Measurements from ENCODE around the gene KCNJ12. TPM values are rescaled to one million over a fixed set of nuclear protein-coding genes. Genes with fewer than 3 reads are reported as not detected.
"Not testable (repeated sequence)": the region's sequence is repeated elsewhere in the genome, so short reads cannot be mapped to it uniquely, and the experiment has no call there.

The KCNJ12 gene
- total and polyA plus RNA-seq, 2 of the 4 experiments (the other 2 are of a cell fraction), result under 0.01 to 0.10 TPM

GRCh38 chr17:21410371-21410770 lies 34.2 kb downstream of the KCNJ12 start:
- H3K4me1 ChIP-seq (ENCODE audit: control insufficient read depth, insufficient read depth, low read length); in situ Hi-C loops (cut with MboI; ENCODE audit: low sequenced_read_pairs); H2AK9ac ChIP-seq (replicated peaks; ENCODE audit: low read depth, low read length, poor library complexity); dilution Hi-C loops (cut with HindIII; ENCODE audit: low sequenced_read_pairs, unreplicated experiment); H3K14ac ChIP-seq (replicated peaks; ENCODE audit: low read depth, low read length); H2AFZ ChIP-seq (replicated peaks; ENCODE audit: low read length, poor library complexity); CTCF ChIA-PET; BruUV-seq (replicated peaks); H3K27ac ChIP-seq (ENCODE audit: insufficient read depth, low read length); H3K9me1 ChIP-seq (ENCODE audit: insufficient read depth, low read length); H2BK5ac ChIP-seq (ENCODE audit: low read depth, low read length, poor library complexity, severe bottlenecking); H3K9ac ChIP-seq (ENCODE audit: low read depth, low read length); H2BK120ac ChIP-seq (ENCODE audit: low read depth, low read length); H4K91ac ChIP-seq (ENCODE audit: insufficient read depth, low read depth, low read length); H3K79me1 ChIP-seq (ENCODE audit: low read depth in 1 of 2, low read length in 2 of 2); H3K18ac ChIP-seq (ENCODE audit: low read depth, low read length); H3K27me3 ChIP-seq (ENCODE audit: control insufficient read depth, insufficient read depth, low read length); intact Hi-C loops (cut with micrococcal nuclease); H4K8ac ChIP-seq (ENCODE audit: low read depth in 2 of 2, low read length in 2 of 2); H3K4me3 ChIP-seq (ENCODE audit: insufficient read depth, low read depth, low read length); ATAC-seq (ENCODE audit: low read depth); H3K23ac ChIP-seq (ENCODE audit: low read depth, low read length); H4K5ac ChIP-seq (ENCODE audit: low read depth, low read length); H3K56ac ChIP-seq (ENCODE audit: extremely low read depth, insufficient read depth, low read length); H3K4me2 ChIP-seq (ENCODE audit: low read depth, low read length); H3K9me3 ChIP-seq (ENCODE audit: control insufficient read depth, insufficient read depth, low read length); H2AK5ac ChIP-seq (ENCODE audit: low read depth, low read length); H2BK15ac ChIP-seq (ENCODE audit: low read depth, low read length); H3K36me3 ChIP-seq (ENCODE audit: control insufficient read depth, insufficient read depth, low read length); DNase-seq; H3K4ac ChIP-seq (ENCODE audit: low read depth, low read length); H4K20me1 ChIP-seq (ENCODE audit: insufficient read depth, low read length); POLR2A ChIA-PET (ENCODE audit: unreplicated experiment); H2BK20ac ChIP-seq (ENCODE audit: low read depth, low read length): not testable (repeated sequence)
- WGBS, 2 experiments (ENCODE audit: extremely low coverage in 2 of 2, insufficient read length in 1 of 2), result no CpG with 5 or more reads among the region's 9 CpGs

- H4K20me1 ChIP-seq (ENCODE audit: insufficient read depth, low read length); H4K91ac ChIP-seq (ENCODE audit: insufficient read depth, low read depth, low read length); H3K4me3 ChIP-seq (ENCODE audit: insufficient read depth, low read depth, low read length); H2AK9ac ChIP-seq (replicated peaks; ENCODE audit: low read depth, low read length, poor library complexity); H3K56ac ChIP-seq (ENCODE audit: extremely low read depth, insufficient read depth, low read length); H3K4me1 ChIP-seq (ENCODE audit: control insufficient read depth, insufficient read depth, low read length); H3K27me3 ChIP-seq (ENCODE audit: control insufficient read depth, insufficient read depth, low read length); H3K9me1 ChIP-seq (ENCODE audit: insufficient read depth, low read length); intact Hi-C loops (cut with micrococcal nuclease); H2AK5ac ChIP-seq (ENCODE audit: low read depth, low read length); H3K4me2 ChIP-seq (ENCODE audit: low read depth, low read length); H3K23ac ChIP-seq (ENCODE audit: low read depth, low read length); H2BK5ac ChIP-seq (ENCODE audit: low read depth, low read length, poor library complexity, severe bottlenecking); ATAC-seq (ENCODE audit: low read depth); H2AFZ ChIP-seq (replicated peaks; ENCODE audit: low read length, poor library complexity); H3K9me3 ChIP-seq (ENCODE audit: control insufficient read depth, insufficient read depth, low read length); H4K8ac ChIP-seq (ENCODE audit: low read depth in 2 of 2, low read length in 2 of 2); POLR2A ChIA-PET (ENCODE audit: unreplicated experiment); H2BK120ac ChIP-seq (ENCODE audit: low read depth, low read length); DNase-seq; dilution Hi-C loops (cut with HindIII; ENCODE audit: low sequenced_read_pairs, unreplicated experiment); H3K27ac ChIP-seq (ENCODE audit: insufficient read depth, low read length); H2BK20ac ChIP-seq (ENCODE audit: low read depth, low read length); H3K18ac ChIP-seq (ENCODE audit: low read depth, low read length); H3K14ac ChIP-seq (replicated peaks; ENCODE audit: low read depth, low read length); H3K79me1 ChIP-seq (ENCODE audit: low read depth in 1 of 2, low read length in 2 of 2); in situ Hi-C loops (cut with MboI; ENCODE audit: low sequenced_read_pairs); H3K36me3 ChIP-seq (ENCODE audit: control insufficient read depth, insufficient read depth, low read length); H2BK15ac ChIP-seq (ENCODE audit: low read depth, low read length); H3K4ac ChIP-seq (ENCODE audit: low read depth, low read length); CTCF ChIA-PET; H3K9ac ChIP-seq (ENCODE audit: low read depth, low read length); H4K5ac ChIP-seq (ENCODE audit: low read depth, low read length); BruUV-seq (replicated peaks): not testable (repeated sequence)
- 90% methylated on average over 4 of the region's 25 CpGs; no CpG with 5 or more reads in 1 of the 2 experiments for WGBS, 2 experiments (ENCODE audit: extremely low coverage in 2 of 2, insufficient read length in 1 of 2)
Observed at GRCh38 chr17:21410906-21411678, 34.9 kb downstream of the KCNJ12 start.
